NCI-H526 treated with DMSO at 0.1 percent for 48 hours (cell line): ENCODE results near the gene PPP1R27.

Experiments used
- DNase-seq: peaks from one replicate; lab custom pipeline; 2025; lab: John Stamatoyannopoulos, UW

The PPP1R27 gene

GRCh38 chr17:81860756-81861568, 26.1 kb upstream of the PPP1R27 start:
- peak; percentile 99 for DNase-seq

DNA sequence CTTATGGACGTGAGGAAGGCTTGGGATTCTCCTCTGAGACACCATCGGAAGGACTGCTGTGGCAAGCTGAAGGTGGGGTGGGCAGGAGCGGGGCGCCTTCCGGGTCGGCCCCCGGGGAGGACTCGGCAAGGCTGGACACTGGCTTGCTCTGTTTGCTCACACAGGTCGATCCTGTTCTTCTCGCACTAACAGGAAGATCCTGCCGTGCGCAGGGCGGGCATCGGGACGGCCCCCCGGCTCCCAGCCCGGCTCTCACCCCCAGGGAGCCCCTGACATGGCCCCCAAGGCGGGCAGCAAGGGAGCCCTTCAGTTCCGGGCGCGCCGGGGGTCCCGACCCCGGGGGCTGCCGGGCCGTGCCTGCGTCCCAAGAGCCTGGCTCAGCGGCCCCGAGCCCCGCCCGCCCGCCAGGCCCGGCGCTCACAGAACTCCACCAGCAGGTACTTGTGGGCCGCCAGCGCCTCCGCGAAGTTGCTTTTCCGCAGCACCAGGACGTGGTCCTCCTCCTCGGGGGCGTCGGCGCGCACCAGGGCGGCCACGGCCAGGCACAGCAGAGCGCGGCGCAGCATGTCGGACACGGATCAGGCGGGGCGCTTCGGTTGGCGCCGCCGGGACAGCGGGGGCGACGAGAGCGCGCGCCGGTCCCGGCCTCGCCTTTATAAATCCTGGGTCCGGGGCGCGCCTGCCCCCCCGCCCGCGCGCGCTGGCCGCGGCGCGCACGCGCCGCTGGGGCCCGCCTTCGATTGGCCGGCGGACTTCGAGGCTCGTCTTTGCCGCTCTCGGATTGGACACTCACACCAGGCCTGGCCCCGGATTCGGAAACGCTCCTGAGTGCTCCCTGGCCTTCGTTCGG, 25.3 kb upstream of the PPP1R27 start, which contains the start of gene P4HB:
P4HB (minus strand) TSS at position 630 of the 850 bp plus-strand sequence; CDS start at position 566, 64 bp downstream.
- no peak for DNase-seq

GRCh38 chr17:81858967-81859905, 24.4 kb upstream of the PPP1R27 start:
- no peak for DNase-seq

- no peak for DNase-seq
These were observed 23.5 kb upstream of the PPP1R27 start for GRCh38 chr17:81858170-81858966.

DNA sequence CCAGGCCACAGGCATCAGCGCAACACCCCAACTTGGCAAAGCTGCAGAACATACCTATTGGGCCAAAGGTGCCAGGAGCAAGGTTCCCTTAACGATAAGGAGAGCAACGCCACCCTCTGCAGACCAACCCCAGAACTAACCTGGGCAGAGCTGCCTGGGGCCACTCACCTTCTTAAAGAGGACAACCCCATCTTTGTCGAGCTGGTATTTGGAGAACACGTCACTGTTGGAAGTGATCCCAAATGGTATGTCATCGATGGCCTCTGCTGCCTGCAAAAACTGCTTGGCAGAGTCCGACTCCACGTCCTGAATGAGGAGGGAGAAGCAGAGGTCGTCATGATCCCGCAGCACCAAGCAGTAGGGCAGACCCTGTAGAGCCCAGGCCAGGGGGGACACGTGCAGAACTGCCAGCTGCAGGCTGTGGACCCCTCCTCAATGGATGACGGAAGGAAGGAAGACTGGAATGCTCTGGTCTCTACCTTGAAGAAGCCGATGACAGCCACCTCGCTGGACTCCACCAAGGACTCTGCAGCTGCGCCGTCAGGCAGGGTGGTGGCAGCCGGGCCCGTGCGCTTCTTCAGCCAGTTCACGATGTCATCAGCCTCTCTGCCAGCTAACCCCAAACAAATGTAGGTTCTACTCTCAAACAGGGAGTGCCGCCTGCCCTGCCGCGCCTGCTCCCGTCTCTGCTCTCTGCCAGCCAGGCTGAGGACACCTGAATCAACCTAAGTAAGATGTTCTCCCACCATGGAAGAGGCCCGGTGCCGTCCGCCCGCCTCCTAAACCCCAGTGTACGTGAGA, 20.3 kb upstream of the PPP1R27 start:
- DNase-seq, result no peak

GRCh38 chr17:81852237-81852636, 17.4 kb upstream of the PPP1R27 start:
- no peak for DNase-seq

DNA sequence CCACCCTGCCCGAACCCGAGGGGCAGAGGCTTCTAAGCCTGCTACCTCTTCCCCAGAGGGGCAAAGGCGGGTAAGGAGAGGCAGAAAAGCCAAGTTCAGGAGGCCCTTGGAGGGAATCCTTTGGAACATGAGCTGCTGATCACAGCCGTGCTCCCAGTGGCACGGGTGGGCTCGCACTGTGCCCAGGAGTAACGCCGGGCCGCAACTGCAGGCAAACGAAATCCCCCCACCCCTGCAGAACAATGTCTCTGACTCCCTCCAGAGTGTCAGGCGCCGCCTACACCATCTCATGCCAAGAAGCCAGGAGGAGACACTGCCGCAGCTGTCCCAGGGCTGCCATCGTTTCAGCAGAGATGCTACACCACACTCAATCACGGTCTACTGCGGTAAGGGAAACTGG, 16.6 kb upstream of the PPP1R27 start:
- DNase-seq, result no peak

DNA sequence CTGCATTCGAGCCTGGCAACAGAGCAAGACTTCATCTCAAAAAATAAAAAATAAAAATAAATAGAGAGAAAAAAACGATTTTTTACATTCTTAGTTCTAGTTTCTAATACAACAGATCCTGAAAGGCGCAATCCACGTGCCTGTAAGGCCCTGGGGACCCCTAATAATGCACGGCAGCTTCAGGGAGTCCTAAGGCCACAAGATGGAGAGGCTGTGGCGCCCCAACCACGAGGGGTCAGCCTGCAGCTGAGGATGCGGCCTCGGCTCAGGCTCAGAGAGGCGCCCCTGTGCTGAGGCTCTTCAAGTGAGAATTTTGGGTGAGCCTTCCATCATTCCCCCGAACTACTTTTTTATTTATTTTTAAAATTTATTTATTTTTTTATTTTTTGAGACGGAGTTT, 14.6 kb upstream of the PPP1R27 start:
- DNase-seq, result no peak

- no peak for DNase-seq
These were observed 12.2 kb upstream of the PPP1R27 start for GRCh38 chr17:81846743-81847689.

DNA sequence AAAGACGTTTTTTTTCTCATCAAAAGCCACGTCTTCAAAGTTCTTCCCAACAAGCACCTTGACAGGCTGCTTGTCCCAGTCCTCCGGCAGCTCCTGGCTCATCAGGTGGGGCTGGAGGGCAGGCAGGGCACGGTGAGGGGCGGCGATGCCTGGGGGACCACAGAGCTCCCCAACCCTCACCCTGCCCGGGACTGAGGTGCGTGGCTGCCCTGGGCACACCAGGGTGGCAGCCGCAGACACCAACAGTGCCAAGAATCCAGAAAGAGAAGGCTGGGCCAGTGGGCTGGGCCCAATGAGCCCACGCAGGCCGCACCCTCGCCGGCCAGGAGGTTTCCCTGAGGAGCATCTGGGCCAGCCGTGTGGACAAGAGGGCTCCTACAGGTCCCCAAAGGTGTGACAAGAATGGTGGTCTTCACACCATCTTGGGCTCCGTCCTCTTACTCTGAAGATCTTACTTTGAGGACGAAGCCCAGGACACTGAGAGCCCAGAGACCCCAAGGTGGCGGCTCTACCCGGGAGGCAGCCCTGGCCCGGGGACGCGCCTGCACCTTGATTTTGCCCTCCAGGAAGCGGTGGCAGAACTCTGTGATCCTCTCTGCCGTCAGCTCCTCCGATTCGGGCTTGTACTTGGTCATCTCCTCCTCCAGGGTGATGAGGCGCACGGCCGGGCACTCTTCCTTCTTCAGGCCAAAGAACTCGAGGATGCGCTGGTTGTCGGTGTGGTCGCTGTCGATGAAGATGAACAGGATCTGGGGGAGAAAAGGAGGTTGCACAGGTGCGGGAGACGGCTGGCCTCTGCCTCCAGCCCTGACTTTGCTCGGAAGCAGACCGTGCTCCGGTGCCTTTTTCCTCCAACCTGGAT, 11.3 kb upstream of the PPP1R27 start:
- DNase-seq, result no peak

- no peak for DNase-seq
These were observed 10.5 kb upstream of the PPP1R27 start for GRCh38 chr17:81845361-81845760.

DNA sequence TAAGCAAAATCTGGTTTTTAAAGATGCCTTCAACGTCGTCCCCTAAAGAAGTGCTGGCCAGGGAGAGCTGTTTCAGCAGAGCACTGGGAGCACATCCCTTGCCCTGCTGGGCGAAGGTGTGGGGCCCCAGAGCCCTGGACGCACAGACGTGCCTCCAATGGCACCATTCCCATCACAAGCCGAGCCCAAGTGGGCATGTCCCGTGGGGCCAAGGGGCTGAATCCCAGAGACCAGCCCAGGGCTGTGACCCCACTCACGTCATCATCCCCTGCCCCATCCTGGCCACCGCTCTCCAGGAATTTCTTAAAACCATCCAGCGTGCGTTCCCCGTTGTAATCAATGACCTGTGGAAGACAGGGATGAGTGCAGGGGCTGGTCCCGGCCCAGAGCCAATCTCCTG, 10.0 kb upstream of the PPP1R27 start:
- no peak for DNase-seq

- no peak for DNase-seq
These were observed 9.5 kb upstream of the PPP1R27 start for GRCh38 chr17:81844327-81844851.

DNA sequence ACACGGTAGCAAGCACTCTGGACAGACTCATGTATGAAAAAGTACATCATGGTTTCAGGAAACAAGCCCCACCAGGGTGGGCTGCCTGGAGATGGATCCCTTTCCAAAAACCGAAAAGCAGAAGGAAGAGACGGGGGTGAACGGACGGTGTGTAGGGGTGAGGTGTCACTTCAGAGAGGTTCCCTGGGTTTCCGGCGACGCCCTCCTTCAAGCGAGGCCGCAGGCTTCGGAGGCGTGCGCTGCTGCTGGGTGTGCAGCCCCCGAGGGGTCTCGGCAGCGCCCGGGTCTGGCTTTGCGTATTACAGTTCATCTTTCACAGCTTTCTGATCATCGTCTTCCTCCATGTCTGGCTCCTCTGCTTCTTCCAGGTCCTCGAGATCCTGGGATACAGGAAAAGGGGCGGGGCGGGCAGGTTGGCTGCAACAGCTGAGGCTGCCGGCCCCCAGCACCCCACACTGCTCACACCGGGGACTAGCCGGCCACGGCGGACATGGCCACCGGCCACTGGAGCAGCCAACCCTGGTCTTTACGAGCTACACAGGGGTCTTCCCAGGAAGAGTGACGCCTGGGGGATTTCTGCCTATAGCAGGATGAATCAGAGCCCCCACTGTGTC, 9.0 kb upstream of the PPP1R27 start:
- no peak for DNase-seq

DNA sequence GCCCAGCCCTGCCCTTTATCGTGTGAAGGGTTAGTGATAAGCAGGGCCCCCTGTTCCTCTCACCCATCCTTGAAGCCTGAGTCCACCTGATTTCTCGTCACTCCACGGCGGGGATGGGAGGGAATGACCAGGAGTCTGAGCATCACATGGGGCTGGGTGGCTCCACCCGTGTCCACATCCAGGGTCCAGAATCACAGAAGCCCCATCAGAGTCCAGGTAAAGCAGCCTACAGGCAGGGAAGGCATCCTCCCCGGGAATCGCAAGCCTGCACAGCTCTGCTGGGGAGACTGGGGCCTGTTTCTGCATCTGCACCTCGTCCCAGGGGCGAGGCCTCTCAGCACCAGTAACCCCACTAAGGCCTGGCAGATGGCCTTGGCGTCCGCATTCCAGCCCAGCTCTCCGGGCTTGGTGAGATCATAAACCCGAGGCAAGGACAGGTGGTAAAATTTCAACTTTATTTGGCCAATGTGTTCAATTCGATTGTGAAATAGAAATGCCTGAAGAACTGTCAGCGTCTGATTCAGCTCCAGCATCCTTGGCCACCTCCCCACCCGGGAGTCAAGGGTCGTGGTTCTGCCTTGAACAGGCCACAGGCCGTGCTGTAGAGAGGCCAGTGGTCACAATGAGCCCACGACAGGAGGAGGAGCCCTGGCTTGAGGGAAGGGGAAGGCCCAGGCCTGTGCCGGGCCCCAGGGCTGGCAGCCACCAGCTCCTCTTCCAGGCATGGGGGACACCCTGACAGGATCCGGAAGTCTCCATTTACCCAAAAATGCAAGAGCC, 8.1 kb upstream of the PPP1R27 start:
- DNase-seq, result no peak

- DNase-seq, result no peak
These were observed 7.5 kb upstream of the PPP1R27 start for GRCh38 chr17:81842378-81842724.

- no peak for DNase-seq
These were observed 7.0 kb upstream of the PPP1R27 start for GRCh38 chr17:81841866-81842265.
